22Rv1 (cell line): Measurements from ENCODE around the gene DNPEP.

ENCODE experiments used
- H3K27ac ChIP-seq: fragments of 450-650 bp; 2 replicates; pipeline ENCODE4 v1.5.1; 2017
- CTCF ChIP-seq: fragments of 450-650 bp; IDR thresholded peaks from 2 replicates; pipeline ENCODE4 v1.5.1; 2017; ENCODE audit warnings: mild to moderate bottlenecking
- ZFX ChIP-seq: fragments of 450-650 bp; IDR thresholded peaks from 2 replicates; pipeline ENCODE4 v1.6.1; 2017; ENCODE audit warnings: antibody characterized with exemption, borderline replicate concordance

Gene DNPEP

GRCh38 chr2:219378163-219378851 lies 9.4 kb downstream of the DNPEP start:
- H3K27ac ChIP-seq, result no peak overlapping the region

GRCh38 chr2:219369447-219369861 lies 18.3 kb downstream of the DNPEP start:
- TF ChIP-seq ZFX, result no peak
- no peak for TF ChIP-seq CTCF
- H3K27ac ChIP-seq, result peak overlapping the region; percentile 54

More at GRCh38 chr2:219378163-219378851, 9.4 kb downstream of the DNPEP start:
- TF ChIP-seq ZFX (no peak), CTCF (no peak)

GRCh38 chr2:219368690-219369191 lies 19.0 kb downstream of the DNPEP start:
- peak overlapping the region; percentile 54 for H3K27ac ChIP-seq
- TF ChIP-seq ZFX (no peak), CTCF (no peak)

- TF ChIP-seq CTCF (no peak), ZFX (no peak)
- no peak overlapping the region for H3K27ac ChIP-seq
These were observed 25.1 kb downstream of the DNPEP start for GRCh38 chr2:219362524-219363164.

- H3K27ac ChIP-seq, result no peak overlapping the region
- no peak for TF ChIP-seq ZFX
- no peak for TF ChIP-seq CTCF
These were observed 25.6 kb downstream of the DNPEP start for GRCh38 chr2:219362072-219362471.

GRCh38 chr2:219358170-219359075 lies 29.3 kb downstream of the DNPEP start:
- no peak overlapping the region for H3K27ac ChIP-seq
- TF ChIP-seq ZFX (no peak), CTCF (no peak)
